Large intestine (tissue), 3 donors: ENCODE results near the gene TREX2. TPM values are rescaled to one million over a fixed set of nuclear protein-coding genes. Genes with fewer than 3 reads are reported as not detected.

Experiments used
- DNase-seq, 2 donors: peaks; one replicate each; pipeline versions ENCODE4 v3.0.0 to v3.0.0-alpha.2; 2013
- H3K27ac ChIP-seq: one replicate; pipeline ENCODE4 v1.5.1; 2013; ENCODE audit warnings: low read length
- H3K27me3 ChIP-seq: 2 replicates; pipeline ENCODE4 v1.6.1; 2013; ENCODE audit warnings: low read length; ENCODE audit not compliant: control insufficient read depth, insufficient read depth
- H3K36me3 ChIP-seq: 2 replicates; pipeline ENCODE4 v1.6.1; 2013; ENCODE audit warnings: low read length; ENCODE audit not compliant: control insufficient read depth, insufficient read depth
- H3K4me1 ChIP-seq: one replicate; pipeline ENCODE4 v1.6.1; 2013; ENCODE audit warnings: low read length; ENCODE audit not compliant: control insufficient read depth, insufficient read depth
- H3K4me3 ChIP-seq: one replicate; pipeline ENCODE4 v1.5.1; 2013; ENCODE audit warnings: low read length
- H3K9me3 ChIP-seq: one replicate; pipeline ENCODE4 v1.6.1; 2013; ENCODE audit warnings: mild to moderate bottlenecking, low read depth, low read length, moderate library complexity; ENCODE audit not compliant: control insufficient read depth
- WGBS: methylation state at CpG from one replicate; pipeline ENCODE4 v1.1.5; 2013; ENCODE audit warnings: low lambda C conversion rate; ENCODE audit not compliant: insufficient coverage; 5-methylcytosine and 5-hydroxymethylcytosine counted together
- polyA plus RNA-seq: library from polyadenylated mRNA; unstranded; fragments of 120-200 nt; gene quantifications from one replicate; pipeline ENCODE4 v1.2.1, GENCODE V29; 2013

The TREX2 gene
- polyA plus RNA-seq, 1 donor = 0.30 TPM

DNA sequence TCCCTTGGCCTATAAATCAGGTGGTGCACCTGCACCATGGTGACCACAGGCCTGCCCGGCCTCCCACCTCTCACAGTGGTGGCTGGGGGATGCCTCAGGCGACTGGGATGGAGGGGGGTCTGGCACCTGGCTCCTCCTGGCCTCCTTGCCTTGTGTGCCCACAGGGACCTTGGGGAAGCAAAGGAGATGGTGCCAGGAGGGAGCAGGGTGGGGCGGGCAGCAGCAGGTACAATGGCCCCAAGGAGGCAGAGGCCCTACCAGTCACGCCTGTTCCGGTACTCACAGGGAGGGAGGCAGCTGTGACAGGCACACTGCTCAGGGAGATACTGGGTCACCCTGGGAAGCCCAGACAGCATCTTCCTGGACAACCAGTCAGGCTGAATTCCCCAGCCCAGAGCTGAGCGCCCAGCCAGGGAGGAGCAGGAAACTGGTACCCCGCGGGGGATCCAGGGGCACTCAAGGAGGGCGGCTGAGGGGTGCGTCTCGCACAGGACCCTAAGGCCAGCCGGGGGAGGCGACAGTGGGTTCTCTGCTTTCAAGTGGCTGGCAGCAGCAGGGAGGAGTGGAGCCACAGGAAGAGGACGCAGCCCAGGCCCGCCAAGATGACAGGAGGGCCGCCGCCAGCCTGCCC lies 1.2 kb upstream of the TREX2 start:
- no peak overlapping the region for H3K27ac ChIP-seq
- DNase-seq = no peak
- H3K4me3 ChIP-seq = no peak overlapping the region
- no peaks in the 10 kb centered on the region for H3K36me3 ChIP-seq
- no peaks in the 10 kb centered on the region for H3K4me1 ChIP-seq
- no peaks in the 10 kb centered on the region for H3K27me3 ChIP-seq
- no CpG with 5 or more reads among the region's 17 CpGs for WGBS
- H3K9me3 ChIP-seq = no peaks in the 10 kb centered on the region

DNA sequence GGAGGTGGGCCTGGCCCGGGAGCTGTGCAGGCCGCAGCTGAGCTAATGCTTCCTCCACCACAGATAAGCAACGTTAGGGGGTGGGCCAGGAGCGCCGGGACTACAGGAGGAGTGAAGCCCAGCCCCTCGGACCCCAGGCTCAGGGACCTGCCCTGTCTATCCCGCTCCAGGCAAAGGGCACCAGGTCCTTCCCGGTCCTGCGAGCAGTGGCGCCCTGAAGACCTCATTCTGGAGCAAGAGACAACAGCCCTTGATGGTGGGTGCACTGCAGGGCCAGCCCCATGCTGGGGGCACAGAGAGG lies 730 bp upstream of the TREX2 start:
- no peak for DNase-seq

DNA sequence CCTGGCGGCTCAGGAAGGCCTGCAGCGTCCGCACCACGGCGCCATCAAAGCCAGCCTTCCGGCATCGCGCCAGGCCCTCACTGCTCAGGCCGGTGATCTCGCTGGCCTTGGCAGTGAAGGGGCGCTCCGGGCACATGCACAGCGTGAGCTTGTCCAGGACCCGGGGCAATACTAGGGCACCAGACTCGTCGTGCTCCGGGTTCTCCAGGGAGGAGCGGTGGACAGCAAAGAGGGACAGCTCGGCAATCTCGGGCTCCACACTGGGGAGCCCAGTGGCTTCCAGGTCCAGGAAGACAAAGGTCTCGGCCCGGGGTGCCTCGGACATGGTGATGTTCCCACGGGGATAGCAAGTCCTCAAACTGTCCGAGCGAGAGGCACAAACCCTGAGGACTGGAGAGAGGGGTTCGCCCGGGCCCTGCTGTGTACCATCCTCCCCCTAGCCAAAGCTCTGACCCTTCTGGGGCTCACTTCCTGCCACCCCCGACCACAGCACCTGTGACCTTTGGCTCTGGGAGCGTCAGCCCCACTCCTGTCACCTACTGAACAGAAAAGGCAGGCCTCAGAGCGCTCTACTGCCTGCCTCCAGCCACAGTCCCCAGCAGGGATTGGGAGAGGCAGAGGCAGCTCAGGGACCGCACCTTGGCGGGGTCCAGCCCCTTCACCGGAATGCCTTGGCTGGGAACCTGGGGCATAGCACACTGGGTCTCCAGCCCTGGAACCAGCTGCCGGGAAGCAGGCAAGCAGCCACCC lies 575 bp downstream of the TREX2 start:
- Histone ChIP-seq H3K27ac (no peak overlapping the region), H3K36me3 (no peaks in the 10 kb centered on the region), H3K9me3 (no peaks in the 10 kb centered on the region), H3K4me1 (no peaks in the 10 kb centered on the region), H3K4me3 (no peak overlapping the region), H3K27me3 (no peaks in the 10 kb centered on the region)
- no peak for DNase-seq
- WGBS = no CpG with 5 or more reads among the region's 35 CpGs

More for the DNA sequence above, 730 bp upstream of the TREX2 start:
- Histone ChIP-seq H3K4me3 (no peak overlapping the region), H3K27ac (no peak overlapping the region), H3K36me3 (no peaks in the 10 kb centered on the region), H3K9me3 (no peaks in the 10 kb centered on the region), H3K4me1 (no peaks in the 10 kb centered on the region), H3K27me3 (no peaks in the 10 kb centered on the region)
- WGBS = no CpG with 5 or more reads among the region's 10 CpGs

DNA sequence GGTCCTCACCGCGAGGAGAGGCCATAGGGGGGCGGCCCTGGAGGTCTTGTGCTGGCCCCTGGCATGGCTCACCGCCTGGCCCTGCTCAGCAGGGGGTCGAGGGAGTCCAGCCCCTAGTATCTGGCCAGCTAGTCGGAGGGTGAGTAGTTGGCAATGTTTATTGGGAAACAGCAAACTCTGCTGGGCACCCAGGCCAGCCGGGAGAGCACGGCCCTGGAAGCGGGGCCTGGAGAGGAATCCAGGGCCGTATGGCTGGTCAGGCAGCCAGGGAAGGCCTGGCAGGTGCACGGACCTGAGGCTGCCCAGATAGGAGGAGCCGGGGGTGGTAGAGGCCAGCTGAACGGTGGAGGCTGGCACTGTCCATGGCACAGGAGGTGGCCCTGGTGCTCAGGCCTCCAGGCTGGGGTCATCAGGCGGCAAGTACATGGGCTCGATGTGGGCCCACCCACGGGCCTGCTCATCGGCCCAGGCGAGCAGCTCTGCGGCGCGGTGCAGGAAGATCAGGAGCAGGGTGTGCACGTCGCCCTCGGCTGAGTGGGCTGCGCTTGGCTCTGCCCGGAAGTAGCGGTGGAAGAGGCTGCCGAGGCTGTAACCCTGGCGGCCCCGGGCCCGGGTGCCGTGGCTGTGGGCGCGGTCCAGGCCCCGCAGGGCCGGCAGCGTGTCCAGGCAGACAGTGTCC lies 1.4 kb downstream of the TREX2 start:
- no peaks in the 10 kb centered on the region for H3K27me3 ChIP-seq
- WGBS = no CpG with 5 or more reads among the region's 37 CpGs
- no peak overlapping the region for H3K27ac ChIP-seq
- H3K4me1 ChIP-seq = no peaks in the 10 kb centered on the region
- no peak for DNase-seq
- no peaks in the 10 kb centered on the region for H3K36me3 ChIP-seq
- H3K4me3 ChIP-seq = no peak overlapping the region
- H3K9me3 ChIP-seq = no peaks in the 10 kb centered on the region

DNA sequence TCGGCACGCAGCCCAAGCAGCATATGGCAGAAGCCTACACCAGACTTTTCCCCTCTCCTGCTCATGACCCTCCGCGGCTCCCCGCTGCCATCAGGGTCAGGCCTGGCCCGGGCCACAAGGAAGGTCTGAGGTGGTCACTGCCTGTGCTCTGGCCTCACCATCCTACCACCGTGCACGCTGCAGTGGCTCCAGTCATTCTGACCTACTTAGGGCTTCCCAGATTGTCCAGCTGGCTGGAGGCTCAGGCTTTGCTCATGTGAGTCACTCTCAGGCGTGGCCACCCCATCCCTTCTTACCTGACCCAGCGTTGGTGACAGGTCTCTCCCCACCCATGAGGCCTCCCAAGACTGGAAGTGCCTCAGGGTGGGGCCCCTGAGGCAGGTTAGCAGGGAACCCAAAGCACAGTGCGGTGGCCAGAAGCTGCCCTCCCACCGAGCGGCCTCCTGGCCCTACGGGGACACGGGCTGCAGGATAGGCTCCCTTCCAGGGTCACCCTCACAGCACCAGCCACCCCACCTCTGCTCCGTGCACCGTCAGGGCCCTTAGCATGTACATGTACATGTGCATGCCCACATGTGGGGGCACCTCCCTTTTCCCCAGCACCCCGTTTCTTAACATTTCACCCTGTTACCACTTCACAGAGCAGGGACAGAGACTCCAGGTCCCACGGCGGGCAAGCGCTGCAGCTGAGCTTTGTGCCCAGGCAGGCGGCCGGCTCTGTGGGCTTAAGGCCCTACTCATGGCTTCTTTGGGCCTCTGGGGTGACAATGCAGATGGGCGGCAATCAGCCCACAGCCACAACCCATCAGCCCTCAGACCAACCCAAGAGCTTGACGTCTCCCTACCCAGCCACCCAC lies 2.2 kb downstream of the TREX2 start:
- Histone ChIP-seq H3K4me1 (no peaks in the 10 kb centered on the region), H3K27me3 (no peaks in the 10 kb centered on the region), H3K4me3 (no peak overlapping the region), H3K36me3 (no peaks in the 10 kb centered on the region), H3K27ac (no peak overlapping the region), H3K9me3 (no peaks in the 10 kb centered on the region)
- no CpG with 5 or more reads among the region's 25 CpGs for WGBS
- no peak for DNase-seq

DNA sequence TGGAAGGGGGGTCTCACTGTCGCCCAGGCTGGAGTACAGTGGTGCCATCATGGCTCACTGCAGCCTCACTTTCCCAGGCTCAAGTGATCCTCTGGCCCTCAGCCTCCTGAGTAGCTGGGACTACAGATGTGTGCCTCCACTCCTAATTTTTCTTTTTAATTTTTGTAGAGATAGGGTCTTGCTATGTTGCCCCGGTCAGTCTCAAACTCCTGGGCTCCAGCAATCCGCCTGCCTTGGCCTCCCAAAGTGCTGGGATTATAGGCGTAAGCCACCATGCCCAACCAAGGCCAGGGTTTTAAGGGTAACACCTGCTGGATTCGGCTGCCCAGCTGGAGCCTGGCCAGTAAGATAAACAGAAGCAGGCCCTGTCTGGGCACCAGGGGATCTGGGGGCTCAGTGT lies 3.4 kb downstream of the TREX2 start:
- Histone ChIP-seq H3K27me3 (no peaks in the 10 kb centered on the region), H3K9me3 (no peaks in the 10 kb centered on the region), H3K4me1 (no peaks in the 10 kb centered on the region), H3K36me3 (no peaks in the 10 kb centered on the region), H3K4me3 (no peak overlapping the region), H3K27ac (no peak overlapping the region)
- no CpG with 5 or more reads among the region's 5 CpGs for WGBS
- no peak for DNase-seq

DNA sequence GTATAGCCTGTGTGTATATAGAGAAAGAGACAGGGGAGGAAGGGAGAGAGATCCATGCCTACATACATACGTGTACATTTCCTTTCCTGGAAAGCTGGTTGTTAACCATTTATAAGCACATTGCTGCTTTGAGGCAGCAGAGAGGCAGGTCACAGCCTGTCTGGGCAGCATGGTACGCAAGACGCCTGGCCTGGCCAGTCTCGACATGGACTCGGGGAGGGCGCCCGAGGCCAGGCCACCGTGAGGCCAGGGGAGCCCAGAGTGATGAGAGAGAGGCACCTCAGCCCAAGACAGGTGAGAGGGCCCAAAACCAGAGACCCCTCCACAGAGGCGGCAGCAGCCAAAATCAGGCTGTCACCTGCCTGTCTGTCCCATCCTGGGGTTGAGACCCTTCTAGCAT lies 3.9 kb downstream of the TREX2 start:
- Histone ChIP-seq H3K36me3 (no peaks in the 10 kb centered on the region), H3K4me3 (no peak overlapping the region), H3K4me1 (no peaks in the 10 kb centered on the region), H3K27ac (no peak overlapping the region), H3K27me3 (no peaks in the 10 kb centered on the region), H3K9me3 (no peaks in the 10 kb centered on the region)
- no CpG with 5 or more reads among the region's 9 CpGs for WGBS
- no peak for DNase-seq

DNA sequence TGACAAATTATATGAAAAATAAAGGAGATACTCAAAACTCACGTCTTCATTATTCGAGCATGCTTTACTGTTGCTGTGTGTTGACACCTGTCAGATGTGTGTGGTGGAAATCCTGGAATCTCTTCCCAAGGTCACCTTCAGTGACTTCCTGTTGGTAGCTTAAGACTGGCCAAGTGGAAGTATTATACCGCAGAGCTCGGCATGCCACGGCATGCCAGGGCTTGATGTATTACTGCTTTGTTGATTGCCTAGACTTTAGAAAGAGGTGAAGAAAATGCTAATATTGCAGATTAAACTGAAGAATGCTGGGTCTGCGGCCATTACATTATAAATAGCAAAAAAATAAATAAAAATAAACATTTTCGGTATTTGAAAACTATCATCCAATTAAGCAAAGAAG lies 4.6 kb downstream of the TREX2 start:
- Histone ChIP-seq H3K27ac (no peak overlapping the region), H3K9me3 (no peaks in the 10 kb centered on the region), H3K4me1 (no peaks in the 10 kb centered on the region), H3K4me3 (no peak overlapping the region), H3K27me3 (no peaks in the 10 kb centered on the region), H3K36me3 (no peaks in the 10 kb centered on the region)
- DNase-seq = no peak
- no CpG with 5 or more reads among the region's 7 CpGs for WGBS

DNA sequence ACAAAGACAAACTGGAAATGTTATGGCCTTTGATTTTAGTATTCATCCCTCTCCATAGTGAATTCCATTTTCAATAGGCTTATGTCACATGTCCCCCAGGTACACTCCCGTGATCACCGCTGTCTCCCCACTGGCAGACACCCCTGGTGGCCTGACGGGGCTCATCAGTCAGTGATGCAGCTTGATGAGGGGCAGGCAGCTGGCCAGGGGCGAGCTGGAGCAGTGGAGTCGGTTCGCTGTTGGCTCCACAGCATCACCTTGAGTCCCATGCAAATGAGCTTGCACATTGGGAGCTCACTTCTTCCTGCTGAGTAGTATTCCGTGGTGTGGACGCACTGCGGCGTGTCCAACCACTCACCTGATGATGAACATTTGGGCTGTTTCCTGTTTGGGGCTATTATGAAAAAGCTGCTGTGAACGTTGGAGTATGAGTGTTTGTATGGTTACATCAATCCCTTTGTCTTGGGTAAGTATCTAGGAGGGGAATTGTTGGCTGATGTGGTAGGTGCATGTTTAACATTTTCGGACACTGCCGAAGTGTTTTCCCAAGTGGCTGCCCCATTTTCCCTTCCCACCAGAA lies 5.2 kb downstream of the TREX2 start:
- H3K4me3 ChIP-seq = no peak overlapping the region
- no peak overlapping the region for H3K27ac ChIP-seq
- H3K9me3 ChIP-seq = no peaks in the 10 kb centered on the region
- H3K4me1 ChIP-seq = no peaks in the 10 kb centered on the region
- no peak for DNase-seq
- H3K36me3 ChIP-seq = no peaks in the 10 kb centered on the region
- WGBS = no CpG with 5 or more reads among the region's 13 CpGs
- no peaks in the 10 kb centered on the region for H3K27me3 ChIP-seq

DNA sequence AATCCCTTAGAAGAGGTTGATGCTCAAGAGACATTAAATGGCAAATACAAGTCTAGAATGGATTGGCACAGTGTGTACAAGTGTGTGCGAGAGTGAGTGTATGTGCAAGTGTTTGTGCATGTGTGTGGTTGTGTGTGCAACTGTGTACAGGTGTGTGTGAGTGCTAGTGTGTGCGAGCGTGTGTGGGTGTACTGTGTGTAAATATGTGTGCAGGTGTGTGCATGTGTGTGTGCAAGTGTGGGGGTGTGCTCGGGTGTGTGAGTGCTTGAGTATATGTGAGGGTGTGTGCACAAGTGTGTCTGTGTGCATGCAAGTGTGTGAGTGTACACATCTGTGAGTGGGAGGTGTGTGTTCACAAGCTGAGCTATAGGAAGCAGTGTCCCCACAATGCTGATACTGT lies 5.9 kb downstream of the TREX2 start:
- WGBS = no CpG with 5 or more reads among the region's 4 CpGs
- Histone ChIP-seq H3K9me3 (no peaks in the 10 kb centered on the region), H3K27ac (no peak overlapping the region), H3K36me3 (no peaks in the 10 kb centered on the region), H3K4me1 (no peaks in the 10 kb centered on the region), H3K27me3 (no peaks in the 10 kb centered on the region), H3K4me3 (no peak overlapping the region)
- DNase-seq = no peak
